Gastrocnemius medialis (tissue), 4 donors: ENCODE data around the gene SLC6A19. TPM values are rescaled to one million over a fixed set of nuclear protein-coding genes. Genes with fewer than 3 reads are reported as not detected.

ENCODE experiments used
- ATAC-seq, 2 donors: fragments of 150-250 bp; one replicate each; pipeline ENCODE4 v1.9.1; 2016
- DNase-seq, 2 donors: peaks; one replicate each; pipeline ENCODE4 v3.0.0-alpha.2; 2019
- H3K27ac ChIP-seq, 4 donors: fragments of 200-600 bp; sonication (generic); 1 replicate in 1 of 4; 2 replicates in 3 of 4; pipeline ENCODE4 v1.5.1; 2016 to 2018; ENCODE audit warnings: mild to moderate bottlenecking in 2 of 4, moderate library complexity in 1 of 4
- H3K27me3 ChIP-seq, 3 donors: fragments of 200-600 bp; sonication (generic) in 2 of 3; 1 replicate in 1 of 3; 2 replicates in 2 of 3; pipeline versions ENCODE4 v1.5.1 to v1.6.0; 2016 to 2019; ENCODE audit warnings: mild to moderate bottlenecking in 1 of 3, moderate library complexity in 1 of 3
- H3K36me3 ChIP-seq, 2 donors: fragments of 200-600 bp; sonication (generic) in 1 of 2; one replicate each; pipeline ENCODE4 v1.5.1; 2017 to 2018
- H3K4me1 ChIP-seq, 2 donors: fragments of 200-600 bp; sonication (generic) in 1 of 2; one replicate each; pipeline ENCODE4 v1.5.1; 2016 to 2017; ENCODE audit warnings: mild to moderate bottlenecking in 2 of 2
- H3K4me3 ChIP-seq, 4 donors: fragments of 200-600 bp; sonication (generic) in 3 of 4; 1 replicate in 1 of 4; 2 replicates in 3 of 4; pipeline ENCODE4 v1.5.1; 2016 to 2019; ENCODE audit warnings: mild to moderate bottlenecking in 2 of 4
- H3K9me3 ChIP-seq, 3 donors: fragments of 200-600 bp; sonication (generic) in 2 of 3; 1 replicate in 1 of 3; 2 replicates in 2 of 3; pipeline ENCODE4 v1.5.1; 2016 to 2019
- POLR2A ChIP-seq, 2 donors: fragments of 450-650 bp; IDR thresholded peaks; one replicate each; pipeline ENCODE4 v1.6.1; 2017; ENCODE audit warnings: antibody characterized with exemption in 2 of 2, mild to moderate bottlenecking in 2 of 2, moderate library complexity in 2 of 2
- in situ Hi-C, 4 donors: fragments of 200-750 bp; cut with MboI; loops; one replicate each; pipeline versions ENCODE4 v1.15.0 to v1.8.0; 2017; ENCODE audit warnings: low sequenced_read_pairs in 4 of 4
- intact Hi-C: fragments of 100-400 bp; cut with DNase I; formaldehyde crosslinking; loops from one replicate; pipeline ENCODE4 v1.15.1; 2023; ENCODE audit warnings: low total_unique reads
- total RNA-seq, 4 donors: library from RNA; depleted of rRNA; stranded (reverse); fragments of >200 nt; gene quantifications; one replicate each; pipeline versions ENCODE4 v1.1.0 to v1.2.3, GENCODE V29; 2016
- TF ChIP-seq, protein P1 (sequence below), 5 experiments: fragments of 450-650 bp in 3 of 5; fragments of 200-600 bp in 2 of 5; sonication (generic) in 2 of 5; IDR thresholded peaks in 4 of 5; conservative IDR thresholded peaks in 1 of 5; 1 replicate in 4 of 5; 2 replicates in 1 of 5; pipeline ENCODE4 v1.5.1; 2016 to 2019; ENCODE audit warnings: antibody characterized with exemption in 5 of 5, mild to moderate bottlenecking in 3 of 5, moderate library complexity in 3 of 5

Gene SLC6A19
- total RNA-seq, 4 donors from 2014 or later = 0.05 TPM; not detected in 3

DNA sequence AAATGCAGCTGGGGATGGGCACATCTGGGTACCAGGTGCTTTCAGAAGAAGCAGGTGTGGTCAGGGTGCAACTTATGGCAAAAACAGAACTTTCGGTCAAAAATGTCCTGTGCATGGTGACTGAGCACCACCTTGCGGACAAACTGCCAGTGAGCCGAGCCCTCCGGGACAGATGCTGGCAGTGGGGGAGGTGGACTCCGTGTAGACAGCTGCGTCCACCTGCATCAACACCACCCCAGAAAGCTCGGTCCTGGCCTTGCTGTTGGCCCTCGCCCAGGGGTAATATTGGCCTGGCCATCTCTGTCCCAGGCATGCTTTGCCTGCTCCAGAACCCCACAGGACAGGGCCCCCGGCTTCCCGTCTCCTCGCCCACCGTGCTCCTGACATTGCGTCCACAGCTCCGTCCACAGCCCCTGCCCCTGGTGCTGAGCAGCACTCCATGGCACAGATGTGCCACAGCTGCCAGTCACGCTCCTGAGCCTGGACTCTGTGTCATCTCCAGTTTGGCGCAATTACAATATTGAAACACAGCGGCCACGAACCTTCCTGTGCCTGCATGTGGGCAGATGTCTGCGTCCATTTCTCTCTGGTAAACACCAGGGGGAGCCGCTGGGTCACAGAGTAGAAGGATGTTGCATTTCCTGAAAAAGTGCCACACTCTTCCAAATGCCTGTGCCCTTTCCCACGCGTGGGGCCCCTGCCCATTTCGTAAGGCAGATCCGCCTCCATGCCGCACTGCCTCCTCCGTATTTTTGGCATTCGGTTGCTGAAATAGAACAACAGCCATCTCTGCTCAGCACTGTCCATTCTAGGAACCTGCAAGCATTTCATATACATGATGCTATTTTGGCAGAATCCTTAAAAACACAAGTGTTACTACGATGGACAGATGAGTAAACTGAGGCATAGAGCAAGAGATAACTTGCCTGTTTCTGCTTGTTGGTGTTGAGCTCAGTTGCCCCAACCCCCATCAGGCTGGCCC lies 33.4 kb upstream of the SLC6A19 start:
- in situ Hi-C loops = loop anchor here (25.0 kb wide), 2 partner anchors 231 to 469 kb away; no protein-coding TSS in a partner anchor
- peak overlapping the region in 1 of 4 donors; percentile 9 for H3K4me3 ChIP-seq

DNA sequence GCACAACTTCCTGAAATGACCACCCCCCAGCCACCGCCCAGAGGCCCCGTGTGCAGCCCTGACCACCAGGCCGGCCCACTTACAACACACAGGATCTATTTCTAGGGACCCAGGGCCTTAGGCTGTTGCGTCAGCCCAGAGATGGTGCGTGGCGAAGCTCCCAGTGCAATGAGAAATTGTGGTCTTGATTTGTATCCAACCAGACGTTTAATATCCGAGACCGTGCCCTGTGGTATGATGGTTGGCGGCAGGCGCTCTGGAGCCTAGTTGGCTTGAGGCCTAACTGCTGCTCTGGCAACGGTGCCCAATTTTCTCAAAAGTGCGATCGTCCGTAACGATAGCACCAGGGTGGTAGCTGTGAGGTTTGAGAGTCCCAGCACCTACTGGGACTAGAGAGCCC lies 32.6 kb upstream of the SLC6A19 start:
- Histone ChIP-seq H3K4me1 (no peaks in the 10 kb centered on the region), H3K4me3 (no peak overlapping the region), H3K27ac (no peak overlapping the region), H3K9me3 (no peaks in the 10 kb centered on the region), H3K36me3 (no peaks in the 10 kb centered on the region), H3K27me3 (peaks cover 0 to 11% (median 4%) of the 10 kb centered on the region in 3 donors)
- TF ChIP-seq, protein P1, sequence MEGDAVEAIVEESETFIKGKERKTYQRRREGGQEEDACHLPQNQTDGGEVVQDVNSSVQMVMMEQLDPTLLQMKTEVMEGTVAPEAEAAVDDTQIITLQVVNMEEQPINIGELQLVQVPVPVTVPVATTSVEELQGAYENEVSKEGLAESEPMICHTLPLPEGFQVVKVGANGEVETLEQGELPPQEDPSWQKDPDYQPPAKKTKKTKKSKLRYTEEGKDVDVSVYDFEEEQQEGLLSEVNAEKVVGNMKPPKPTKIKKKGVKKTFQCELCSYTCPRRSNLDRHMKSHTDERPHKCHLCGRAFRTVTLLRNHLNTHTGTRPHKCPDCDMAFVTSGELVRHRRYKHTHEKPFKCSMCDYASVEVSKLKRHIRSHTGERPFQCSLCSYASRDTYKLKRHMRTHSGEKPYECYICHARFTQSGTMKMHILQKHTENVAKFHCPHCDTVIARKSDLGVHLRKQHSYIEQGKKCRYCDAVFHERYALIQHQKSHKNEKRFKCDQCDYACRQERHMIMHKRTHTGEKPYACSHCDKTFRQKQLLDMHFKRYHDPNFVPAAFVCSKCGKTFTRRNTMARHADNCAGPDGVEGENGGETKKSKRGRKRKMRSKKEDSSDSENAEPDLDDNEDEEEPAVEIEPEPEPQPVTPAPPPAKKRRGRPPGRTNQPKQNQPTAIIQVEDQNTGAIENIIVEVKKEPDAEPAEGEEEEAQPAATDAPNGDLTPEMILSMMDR (IDR thresholded peaks at IDR 0.05 in 4 of 5, conservative IDR thresholded peaks at IDR 0.05 in 1 of 5) = no peak
- TF ChIP-seq POLR2A (IDR thresholded peaks at IDR 0.05) = no peak
- DNase-seq (no peak), ATAC-seq (no peak)
- in situ Hi-C loops (loop anchor here (25.0 kb wide), 2 partner anchors 231 to 469 kb away; no protein-coding TSS in a partner anchor), intact Hi-C loops (loop anchor here (2.0 kb wide), 1 partner anchor 476 kb away; no protein-coding TSS in a partner anchor)

More for the DNA sequence above, 33.4 kb upstream of the SLC6A19 start:
- TF ChIP-seq, protein P1 (IDR thresholded peaks at IDR 0.05 in 4 of 5, conservative IDR thresholded peaks at IDR 0.05 in 1 of 5) = peak in 4 of 5 experiments; percentile 43 to 61 (median 50)
- TF ChIP-seq POLR2A (IDR thresholded peaks at IDR 0.05) = no peak
- DNase-seq = peak; percentile 27 to 29
- no peaks in the 10 kb centered on the region for H3K9me3 ChIP-seq
- intact Hi-C loops = loop anchor here (2.0 kb wide), 1 partner anchor 477 kb away; no protein-coding TSS in a partner anchor
- no peak overlapping the region for H3K27ac ChIP-seq
- H3K4me1 ChIP-seq = no peaks in the 10 kb centered on the region
- peak; percentile 50 to 58 for ATAC-seq
- no peaks in the 10 kb centered on the region for H3K36me3 ChIP-seq
- H3K27me3 ChIP-seq = peaks cover 0 to 11% (median 4%) of the 10 kb centered on the region in 3 donors

DNA sequence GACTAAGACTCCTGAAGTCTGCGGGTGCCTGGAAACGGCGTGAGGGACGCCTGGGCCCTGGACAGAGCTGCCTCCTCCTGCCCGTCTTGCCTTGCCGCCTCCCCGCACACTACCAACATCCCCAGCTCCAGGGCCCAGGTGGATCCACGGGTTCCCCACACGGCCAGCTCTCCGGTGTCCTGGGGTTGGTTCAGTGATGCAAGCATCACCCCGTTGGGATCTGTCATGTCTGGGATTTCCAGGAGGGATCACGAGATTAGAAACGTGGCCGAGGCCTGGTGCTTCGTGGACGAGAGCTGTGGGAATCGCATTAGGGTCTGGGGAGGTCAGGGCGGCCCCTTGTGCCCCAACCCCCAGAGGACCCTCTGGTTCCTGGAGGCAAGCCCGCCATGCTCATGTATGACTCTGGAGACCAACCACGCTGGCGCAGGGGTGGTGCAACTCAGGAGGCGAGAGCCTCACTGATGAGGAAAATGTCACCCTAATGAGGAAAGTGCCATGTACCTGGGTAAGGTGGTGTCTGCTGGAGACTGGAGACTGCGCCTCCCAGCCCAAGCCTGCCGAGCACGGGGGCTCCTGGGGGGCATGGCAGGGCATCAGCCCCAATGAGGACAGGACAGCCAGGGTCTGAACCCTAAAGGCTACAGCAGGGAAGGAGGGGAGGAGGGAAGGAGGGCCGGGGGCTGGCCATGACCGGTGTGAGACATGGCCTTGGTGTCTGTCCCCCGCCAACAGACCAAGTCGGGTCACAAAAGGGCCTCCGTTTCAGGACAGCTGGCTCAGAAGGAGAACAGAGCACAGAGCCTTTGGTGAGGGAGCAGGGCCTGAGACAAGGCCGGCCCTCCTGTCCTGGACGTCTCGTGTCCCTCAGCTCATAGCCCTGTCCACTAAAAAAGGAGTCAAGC lies 31.9 kb upstream of the SLC6A19 start:
- H3K9me3 ChIP-seq = no peaks in the 10 kb centered on the region
- peaks cover 0 to 11% (median 4%) of the 10 kb centered on the region in 3 donors for H3K27me3 ChIP-seq
- no peaks in the 10 kb centered on the region for H3K4me1 ChIP-seq
- DNase-seq = no peak
- no peaks in the 10 kb centered on the region for H3K36me3 ChIP-seq
- TF ChIP-seq, protein P1 (IDR thresholded peaks at IDR 0.05 in 4 of 5, conservative IDR thresholded peaks at IDR 0.05 in 1 of 5) = no peak
- no peak for TF ChIP-seq POLR2A (IDR thresholded peaks at IDR 0.05)
- H3K4me3 ChIP-seq = no peak overlapping the region
- in situ Hi-C loops (loop anchor here (25.0 kb wide), 2 partner anchors 232 to 468 kb away; no protein-coding TSS in a partner anchor), intact Hi-C loops (loop anchor here (2.0 to 10.0 kb wide), 2 partner anchors 245 to 475 kb away; no protein-coding TSS in a partner anchor)
- no peak overlapping the region for H3K27ac ChIP-seq
- ATAC-seq = no peak

DNA sequence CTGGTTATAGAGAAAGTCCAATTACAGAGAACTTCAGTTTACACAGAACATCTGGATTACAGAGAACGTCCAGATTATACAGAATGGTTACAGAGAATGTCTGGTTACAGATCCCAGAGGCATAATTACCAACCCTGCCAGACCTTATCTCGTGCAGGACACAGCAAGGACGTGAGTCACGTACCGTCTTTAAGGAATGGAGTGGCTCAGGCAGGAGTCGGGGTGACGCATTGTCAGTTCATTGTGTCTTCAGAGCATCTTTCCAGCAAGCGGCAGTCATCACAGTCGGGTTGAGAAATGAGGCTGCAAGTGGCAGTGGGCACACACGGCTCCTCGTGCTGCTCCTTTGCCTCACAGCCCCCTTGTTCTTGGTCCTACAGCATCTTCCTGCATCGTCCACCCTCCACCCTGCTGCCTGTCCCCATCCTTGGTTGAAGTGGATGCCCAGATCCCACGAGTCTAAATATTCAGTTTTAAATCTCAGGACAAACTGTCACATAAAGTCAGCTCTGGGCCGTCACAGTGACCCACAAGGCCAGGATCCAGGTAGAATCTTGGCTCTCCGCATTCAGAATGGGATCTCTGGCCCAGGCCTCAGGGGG lies 30.0 kb upstream of the SLC6A19 start:
- no peak for DNase-seq
- Histone ChIP-seq H3K27ac (no peak overlapping the region), H3K9me3 (no peaks in the 10 kb centered on the region), H3K4me1 (no peaks in the 10 kb centered on the region), H3K27me3 (peaks cover 0 to 11% (median 4%) of the 10 kb centered on the region in 3 donors), H3K36me3 (no peaks in the 10 kb centered on the region), H3K4me3 (no peak overlapping the region)
- no peak for ATAC-seq
- intact Hi-C loops = loop anchor here (10.0 kb wide), 1 partner anchor 247 kb away; no protein-coding TSS in a partner anchor
- no peak for TF ChIP-seq POLR2A (IDR thresholded peaks at IDR 0.05)
- TF ChIP-seq, protein P1 (IDR thresholded peaks at IDR 0.05 in 4 of 5, conservative IDR thresholded peaks at IDR 0.05 in 1 of 5) = no peak
- in situ Hi-C loops = loop anchor here (25.0 kb wide), 2 partner anchors 234 to 466 kb away; no protein-coding TSS in a partner anchor
